ENCODE data around the gene FOXK2.

GRCh38 chr17:82563318-82563717 is 43.8 kb downstream of the FOXK2 start:
- TF ChIP-seq EZH2 (IDR thresholded peaks at IDR 0.05; ENCODE audit: low read depth) (no peak), CTCF (conservative IDR thresholded peaks at IDR 0.05) (no peak)

All from PC-9 (cell line).